CD4-positive, alpha-beta T cell treated with Interleukin-6 for 4 hours (primary cell): ENCODE results near the gene IL36A.

Experiments
- DNase-seq: peaks from one replicate; pipeline ENCODE4 v3.0.0-alpha.2; 2020; ENCODE audit warnings: mixed read lengths

The IL36A gene

GRCh38 chr2:113005030-113005509, at the start of gene IL36A:
TSS of gene IL36A (plus strand) at chr2:113005459. CDS start at chr2:113005872, 413 bp downstream.
- DNase-seq: no peak

GRCh38 chr2:112957511-112957910, 47.7 kb upstream of the IL36A start:
- DNase-seq: no peak

DNA sequence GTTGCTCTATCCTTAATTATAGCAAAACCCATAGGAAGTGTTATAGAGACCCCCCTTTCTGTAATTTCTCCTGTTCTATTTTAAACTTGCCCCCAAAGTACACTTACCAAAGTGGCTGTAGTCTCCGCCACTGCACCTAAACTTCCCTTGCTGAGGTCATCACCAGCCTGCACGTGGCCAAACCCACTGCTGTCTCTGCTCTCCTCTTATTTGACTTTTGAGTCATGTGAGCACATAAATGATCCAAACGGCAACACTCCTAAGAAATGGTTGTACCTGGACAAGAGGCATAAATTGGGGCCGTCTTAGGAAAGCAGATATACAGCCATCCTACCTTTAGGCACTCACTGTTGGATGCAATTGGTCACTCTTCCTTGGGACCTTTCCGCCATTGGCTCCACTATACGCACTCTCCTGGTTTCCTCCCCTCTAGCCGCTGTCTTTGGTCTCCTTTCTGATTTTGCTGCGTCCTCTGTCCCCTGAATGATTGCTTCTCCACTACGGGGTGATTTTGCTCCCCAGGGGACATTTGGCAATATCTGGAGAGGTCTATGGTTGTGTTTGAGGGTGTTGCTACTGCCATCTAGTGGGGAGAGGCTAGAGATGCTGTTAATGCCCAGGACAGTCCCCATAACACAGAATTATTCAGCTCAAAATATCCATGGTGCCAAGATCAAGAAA, 46.7 kb upstream of the IL36A start:
- DNase-seq: peak; percentile 51

- no peak for DNase-seq
Measured at GRCh38 chr2:112959109-112959812, 46.0 kb upstream of the IL36A start.

- no peak for DNase-seq
Measured at GRCh38 chr2:112960230-112960825, 44.9 kb upstream of the IL36A start.

- no peak for DNase-seq
Measured at GRCh38 chr2:112962308-112963175, 42.7 kb upstream of the IL36A start.

GRCh38 chr2:112967023-112967422, 38.2 kb upstream of the IL36A start:
- no peak for DNase-seq

GRCh38 chr2:112972423-112973086, 32.7 kb upstream of the IL36A start:
- no peak for DNase-seq

GRCh38 chr2:112973156-112973555, 32.1 kb upstream of the IL36A start:
- no peak for DNase-seq

- DNase-seq: no peak
Measured at GRCh38 chr2:112977559-112978056, 27.7 kb upstream of the IL36A start, which contains the start of gene IL36G. TSS of gene IL36G (plus strand) at chr2:112978006. CDS start at chr2:112978639, 633 bp downstream.

GRCh38 chr2:112979731-112980130, 25.5 kb upstream of the IL36A start:
- DNase-seq: no peak

DNA sequence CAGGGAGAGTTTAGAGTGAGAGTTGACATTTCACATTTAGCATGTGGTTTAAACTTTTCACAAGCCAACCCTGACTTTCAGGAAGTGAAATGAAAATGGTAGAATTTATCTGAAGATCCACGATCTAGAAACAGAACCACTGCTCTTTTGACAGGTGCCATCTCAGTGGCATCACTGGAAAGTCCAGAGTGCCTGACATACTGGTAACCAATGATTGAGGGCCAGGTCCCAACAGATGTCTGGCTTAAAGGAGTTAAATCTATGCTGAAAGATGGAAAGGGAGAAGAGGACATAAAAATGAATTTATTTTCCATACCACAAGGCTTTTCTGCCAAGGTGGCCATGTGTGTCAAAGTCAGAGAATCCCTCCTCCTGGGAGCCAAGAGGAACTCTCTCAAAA, 24.7 kb upstream of the IL36A start:
- DNase-seq: no peak

GRCh38 chr2:112985090-112985489, 20.2 kb upstream of the IL36A start:
- DNase-seq: peak; percentile 53

GRCh38 chr2:112989611-112990010, 15.6 kb upstream of the IL36A start:
- no peak for DNase-seq

DNA sequence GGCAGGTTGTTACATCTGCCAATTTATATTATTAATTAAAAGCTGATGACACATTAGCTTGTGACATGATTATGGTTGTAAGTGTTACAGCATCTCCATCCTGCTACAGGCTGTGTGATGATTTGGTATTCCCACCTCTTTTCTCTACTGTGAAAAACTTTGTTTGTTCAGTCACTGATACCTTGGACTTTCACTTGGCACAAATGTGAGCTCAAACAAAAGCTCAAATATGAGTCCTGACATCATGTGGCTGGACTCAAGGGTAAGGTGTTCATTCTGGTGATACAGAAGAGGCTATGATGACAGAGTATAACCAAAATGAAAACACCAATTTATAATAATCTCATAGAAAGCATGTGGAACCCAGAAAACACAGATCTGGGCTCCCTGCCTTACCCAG, 11.4 kb upstream of the IL36A start:
- no peak for DNase-seq

DNA sequence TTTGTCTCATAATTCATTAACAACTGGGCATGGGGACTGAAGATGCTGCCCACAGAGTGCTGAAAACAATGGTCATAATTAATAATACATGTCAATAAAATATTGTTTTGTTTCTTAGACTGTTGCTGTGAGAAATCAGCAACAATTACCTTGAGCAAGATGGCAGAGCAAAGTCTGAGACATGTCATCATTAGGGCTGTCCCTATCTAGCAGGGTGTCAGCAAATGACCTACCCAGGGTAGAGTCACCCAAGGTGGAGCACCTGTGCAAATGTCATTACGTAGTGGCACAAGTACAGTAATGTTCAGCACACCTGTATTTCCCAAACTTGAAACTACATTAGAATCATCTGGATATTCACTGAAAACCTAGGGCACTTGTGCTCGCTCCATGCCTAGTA, 10.6 kb upstream of the IL36A start:
- no peak for DNase-seq

- peak; percentile 64 for DNase-seq
Measured at GRCh38 chr2:112995346-112995920, 9.8 kb upstream of the IL36A start.

DNA sequence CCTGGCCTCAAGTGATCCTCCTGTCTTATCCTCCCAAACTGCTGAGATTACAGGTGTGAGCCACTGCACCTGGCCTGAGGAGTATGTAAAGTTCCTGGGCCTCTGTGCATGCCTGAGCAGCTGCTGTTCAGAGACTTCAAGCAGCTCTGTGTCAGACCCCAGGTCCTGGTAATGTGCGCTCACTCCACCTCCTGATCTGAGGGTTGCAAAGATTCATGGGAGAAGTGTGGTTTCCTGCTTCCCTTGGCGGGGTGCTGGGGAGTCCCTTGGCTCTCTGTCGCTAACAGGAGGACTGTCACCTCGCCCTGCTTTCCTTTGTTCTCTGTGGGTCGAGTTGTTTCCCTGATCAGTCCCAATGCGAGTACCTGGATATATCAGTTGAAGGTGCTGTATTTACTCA, 8.6 kb upstream of the IL36A start:
- DNase-seq: peak; percentile 83

GRCh38 chr2:112997151-112997550, 8.1 kb upstream of the IL36A start:
- DNase-seq: no peak

DNA sequence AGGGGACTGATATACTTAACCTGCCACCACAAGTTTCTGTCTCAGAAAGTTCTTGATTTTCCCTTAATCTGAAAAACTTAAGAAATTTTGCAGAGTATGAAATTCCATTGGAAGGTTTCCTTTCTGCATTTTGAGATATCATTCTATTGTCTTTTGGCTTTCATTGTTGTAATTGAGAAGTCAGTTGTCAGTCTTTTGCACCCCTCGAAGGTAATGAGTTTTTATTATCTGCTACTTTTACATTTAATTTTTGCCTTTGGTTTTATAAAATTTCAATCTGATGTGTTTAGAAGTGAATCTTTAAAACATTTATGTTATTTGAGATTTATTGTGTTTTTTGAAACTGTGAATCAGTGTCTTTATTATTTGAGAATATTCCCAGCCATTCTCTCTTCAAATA, 4.8 kb upstream of the IL36A start:
- DNase-seq: no peak

- no peak for DNase-seq
Measured at GRCh38 chr2:113002677-113003076, 2.6 kb upstream of the IL36A start.

DNA sequence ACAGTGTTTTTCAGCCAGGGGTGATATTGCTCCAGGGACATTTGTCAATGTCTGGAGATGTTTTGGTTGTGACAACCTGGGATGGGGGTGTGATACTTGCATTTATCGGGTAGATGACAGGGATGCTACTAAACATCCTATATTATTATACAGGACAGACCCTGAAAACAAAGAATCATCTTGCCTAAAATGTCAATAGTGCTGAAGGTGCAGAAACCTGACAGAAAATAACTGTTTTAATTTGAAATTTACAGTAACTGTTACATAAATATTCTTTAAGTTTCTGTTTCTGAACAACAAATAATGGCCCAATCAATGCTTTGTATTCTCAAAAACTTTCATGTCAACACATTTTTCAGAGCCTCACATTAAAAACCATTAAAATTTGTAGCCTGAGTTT, 2.0 kb downstream of the IL36A start:
- no peak for DNase-seq
